Germinal center (tissue), 1 donor: Measurements from ENCODE around the gene PNPO.

Experiments used
- DNase-seq: peaks from one replicate; pipeline ENCODE4 v3.0.0; 2012; ENCODE audit warnings: mixed read lengths, low spot score

The PNPO gene

DNA sequence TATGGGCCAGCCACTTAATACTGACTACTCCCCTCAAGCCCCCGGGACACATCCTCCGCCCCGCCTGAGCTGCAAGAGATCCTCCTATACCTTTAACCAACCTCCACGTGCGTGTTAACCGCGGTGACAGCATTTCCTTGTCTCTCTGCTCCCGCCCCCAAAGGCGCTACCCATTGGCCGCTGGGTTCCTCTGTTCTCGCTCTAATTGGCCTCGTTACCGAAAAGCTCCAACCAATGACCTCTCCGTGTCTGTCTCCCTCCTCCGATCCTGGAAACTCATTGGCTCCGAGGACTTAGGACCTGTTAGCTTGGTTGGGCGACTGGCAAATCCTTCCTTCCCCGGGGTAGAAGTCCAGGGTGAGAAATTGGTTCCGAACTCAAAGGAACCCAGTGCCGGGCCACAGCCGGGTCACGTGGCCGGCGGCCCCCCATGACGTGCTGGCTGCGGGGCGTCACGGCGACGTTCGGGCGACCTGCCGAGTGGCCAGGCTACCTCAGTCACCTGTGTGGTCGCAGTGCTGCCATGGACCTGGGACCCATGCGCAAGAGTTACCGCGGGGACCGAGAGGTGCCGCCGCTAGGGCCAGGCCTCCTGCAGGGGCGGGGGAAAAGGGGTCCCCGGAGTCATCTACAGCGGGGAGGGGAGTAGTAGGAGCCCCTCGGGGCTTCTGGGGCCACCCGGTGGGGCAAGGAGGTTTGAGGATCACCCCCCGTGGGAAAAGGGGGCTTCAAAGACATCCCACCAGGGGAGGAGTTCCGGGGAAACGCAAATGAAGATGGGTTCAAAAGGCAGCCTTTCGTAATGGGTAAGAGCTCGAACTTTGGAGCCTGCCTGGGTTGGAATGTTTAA lies at the start of gene PNPO:
TSS of gene PNPO (plus strand) at position 326 of the 850 bp plus-strand sequence. CDS start at position 431, 105 bp downstream.
- peak; percentile 96 for DNase-seq

DNA sequence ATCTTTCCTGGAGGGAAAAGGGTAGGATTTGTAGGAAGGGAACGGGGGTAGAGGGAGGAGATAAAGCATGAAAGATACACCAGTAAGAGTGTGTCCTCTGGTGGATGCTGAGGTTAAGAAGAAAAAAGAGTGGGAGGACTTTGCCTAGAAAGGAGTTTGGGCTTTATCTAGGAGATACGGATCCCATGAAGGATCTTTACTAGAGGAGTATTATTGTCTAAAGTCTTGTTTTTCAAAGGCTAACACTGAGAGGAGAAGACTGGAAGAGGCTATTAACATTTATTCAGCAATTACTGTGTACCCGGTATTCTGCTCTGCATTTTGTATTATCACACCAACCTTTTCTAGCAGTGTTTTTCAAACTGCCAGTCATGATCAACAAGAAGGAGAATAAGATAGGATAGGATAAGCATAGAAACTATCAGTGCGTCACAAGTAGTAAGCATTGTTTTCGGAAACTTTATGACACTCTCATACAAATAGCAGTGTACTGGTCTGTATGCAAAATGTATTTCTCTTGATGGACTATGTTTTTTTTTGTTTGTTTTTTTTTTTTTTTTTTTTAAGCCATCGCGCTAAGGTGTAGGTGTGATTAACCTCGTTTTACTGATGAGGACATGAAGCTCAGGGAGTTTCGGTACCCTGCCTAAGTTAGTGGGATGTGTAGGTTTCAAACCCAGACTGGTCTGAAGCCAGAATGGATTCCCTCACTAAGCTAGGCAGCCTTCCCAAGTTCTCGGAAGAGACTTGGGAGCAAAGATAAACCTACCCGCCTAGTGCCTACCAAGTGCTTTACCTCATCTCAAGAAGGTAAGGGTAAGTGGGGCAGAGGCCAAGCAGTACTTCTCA lies 46.6 kb upstream of the PNPO start:
- DNase-seq: no peak

DNA sequence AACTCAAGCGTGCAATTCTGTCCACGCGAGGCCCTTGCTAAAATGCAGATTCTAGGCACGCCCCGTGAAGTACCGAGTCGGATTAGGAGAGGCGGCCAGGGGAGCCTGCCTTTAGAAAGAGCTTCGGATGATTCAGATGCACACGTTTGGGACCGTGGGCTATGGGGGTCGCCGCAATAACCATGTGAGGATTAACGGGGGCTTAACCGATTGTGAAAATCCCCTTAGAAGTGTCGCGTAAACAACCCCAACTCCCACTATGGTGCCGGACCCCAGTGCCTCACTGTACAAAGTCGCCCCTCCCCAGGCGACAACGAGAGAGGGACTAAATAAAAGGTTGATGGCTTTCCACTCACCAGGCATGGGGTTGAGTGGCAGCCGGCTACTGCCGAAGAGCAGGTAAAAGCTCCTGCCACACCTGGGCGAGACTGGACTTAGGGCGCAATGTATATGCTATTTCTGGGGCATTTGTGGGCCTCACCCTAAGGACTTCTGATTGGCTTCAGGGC lies 46.0 kb upstream of the PNPO start:
- no peak for DNase-seq

DNA sequence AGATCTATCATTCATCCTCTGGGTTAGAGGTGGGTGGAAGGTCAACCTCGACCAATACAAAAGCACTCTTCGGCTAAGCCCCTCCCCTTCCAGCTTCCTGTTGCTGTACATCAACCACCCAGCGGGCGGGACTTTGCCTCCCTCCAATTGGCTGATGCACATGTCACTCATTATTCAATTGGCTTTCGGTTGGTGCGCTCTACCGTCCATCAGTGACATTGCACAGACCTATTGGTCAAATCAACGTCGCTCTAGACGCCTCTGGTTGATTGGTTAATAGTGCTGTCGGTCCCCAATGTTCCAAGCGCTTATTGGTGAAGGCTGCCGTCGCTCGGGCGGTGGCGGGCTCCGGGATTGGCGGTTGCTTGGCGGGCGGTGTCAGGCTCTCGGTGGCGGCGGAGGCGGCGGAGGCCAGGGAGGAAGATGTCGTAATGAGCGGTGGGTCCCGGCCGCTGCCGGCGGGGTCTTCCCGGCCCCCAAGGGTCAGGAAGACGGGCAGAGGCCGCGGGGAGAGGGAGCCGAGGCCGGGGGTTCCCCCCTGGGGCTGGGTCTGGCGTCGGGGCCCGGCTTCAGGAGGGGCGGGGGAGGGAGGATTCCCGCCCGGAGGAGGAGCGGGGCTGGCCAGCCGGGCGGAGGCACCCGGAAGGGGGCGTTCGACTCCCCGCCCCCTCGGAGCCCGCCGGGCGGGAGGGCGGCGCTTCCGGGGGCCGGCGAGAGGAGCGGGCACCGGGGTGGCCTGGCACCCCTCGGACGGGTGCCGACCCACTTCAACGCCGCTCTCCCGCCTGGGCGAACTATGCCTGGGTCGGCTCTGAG lies 45.3 kb upstream of the PNPO start, which contains the start of gene SP2:
TSS of gene SP2 (plus strand) at position 381 of the 816 bp plus-strand sequence. CDS start at position 432, 51 bp downstream.
- peak; percentile 100 for DNase-seq

DNA sequence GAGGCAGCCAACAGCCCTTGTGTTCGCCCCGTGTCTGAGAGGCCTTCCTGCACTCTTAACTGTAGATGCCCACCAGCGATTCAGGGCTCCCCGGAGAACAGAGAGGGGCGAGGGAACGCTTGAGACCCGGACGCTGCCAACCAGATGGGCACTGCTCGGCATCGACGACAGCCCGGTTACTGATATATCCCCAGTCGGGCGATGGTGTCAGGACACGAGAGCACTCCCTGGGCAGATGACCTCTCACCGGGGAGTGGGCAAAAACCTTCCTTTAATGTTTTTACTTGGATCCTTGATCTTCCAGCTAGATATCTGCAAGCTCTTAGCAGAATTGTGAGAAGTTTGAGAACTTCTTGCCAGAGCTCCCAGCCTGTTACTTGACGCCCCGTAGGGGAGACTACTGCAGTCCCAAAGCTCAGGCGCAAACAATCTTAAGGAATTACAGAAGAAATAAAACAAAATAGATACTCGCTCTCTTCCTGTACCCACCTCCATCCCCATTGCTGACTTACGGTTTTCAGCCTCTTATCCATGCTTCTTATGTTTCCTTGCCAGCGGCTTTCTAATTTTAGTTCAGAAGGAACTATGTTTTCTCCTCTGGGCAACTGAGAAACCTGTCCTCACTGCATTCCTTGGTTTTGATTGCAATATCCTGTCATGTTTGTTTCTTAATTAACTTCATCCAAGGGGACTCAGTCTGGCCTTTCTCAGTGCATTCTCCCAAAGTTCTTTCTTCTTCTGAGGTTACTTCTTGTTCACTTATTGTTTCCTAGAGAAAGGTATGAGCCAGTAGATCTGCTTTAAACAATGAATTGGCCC lies 44.5 kb upstream of the PNPO start:
- no peak for DNase-seq

DNA sequence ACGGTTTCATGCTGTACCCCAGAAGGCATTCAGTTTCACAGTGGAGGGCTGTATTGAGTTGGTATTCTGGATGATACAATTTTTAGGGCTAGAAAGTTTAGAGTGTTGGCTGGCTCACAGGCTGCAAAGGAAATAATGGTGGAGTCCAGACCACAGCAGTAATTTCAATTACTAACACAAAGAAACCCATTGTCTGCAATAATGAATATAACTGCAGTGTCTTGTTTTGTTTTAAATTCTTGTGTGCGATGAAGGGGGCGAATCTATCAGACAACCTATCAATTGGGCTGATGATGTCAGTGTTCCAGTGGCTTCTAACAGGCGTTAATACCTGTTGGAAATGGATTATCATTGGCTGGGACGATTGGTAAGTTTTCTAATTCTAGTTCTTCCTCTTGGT lies 43.8 kb upstream of the PNPO start:
- DNase-seq: no peak

DNA sequence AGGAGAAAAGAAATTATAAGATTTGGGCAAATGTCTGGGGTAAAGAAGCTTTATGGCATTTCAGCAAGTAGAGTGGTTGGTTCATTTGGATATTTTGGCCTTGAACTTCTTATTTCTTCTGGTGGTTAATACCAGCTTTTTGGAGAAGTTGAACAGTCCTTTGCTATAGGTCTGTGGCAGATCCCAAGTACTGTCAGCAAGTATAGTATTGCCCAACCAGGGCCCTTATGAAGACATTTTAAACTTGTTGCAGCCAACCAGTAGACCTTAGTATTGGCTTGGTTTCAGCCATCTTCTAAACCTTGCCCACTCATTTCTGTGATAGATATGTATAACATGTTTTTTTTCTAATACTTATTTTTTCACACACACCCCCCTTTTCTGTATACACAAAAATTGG lies 43.1 kb upstream of the PNPO start:
- DNase-seq: no peak

DNA sequence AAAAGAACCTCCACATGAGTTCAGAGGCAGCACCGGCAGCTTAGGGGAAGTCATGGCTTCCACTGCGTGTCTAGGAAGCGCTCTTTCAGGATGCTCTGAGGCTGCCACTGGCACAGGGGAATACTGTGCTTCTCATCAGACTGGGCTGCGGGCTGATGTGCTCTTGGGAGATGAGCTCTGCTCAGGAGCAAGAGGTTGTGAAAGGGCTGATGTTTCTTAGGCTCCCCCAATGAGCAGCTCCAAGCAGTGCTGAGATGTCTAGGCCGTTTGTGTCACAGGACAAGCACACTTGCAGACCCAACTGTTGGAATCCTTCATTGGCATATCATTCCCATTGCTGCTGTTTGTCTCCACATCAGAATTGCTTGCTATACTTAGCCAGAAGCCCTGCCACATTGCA lies 41.7 kb upstream of the PNPO start:
- no peak for DNase-seq

DNA sequence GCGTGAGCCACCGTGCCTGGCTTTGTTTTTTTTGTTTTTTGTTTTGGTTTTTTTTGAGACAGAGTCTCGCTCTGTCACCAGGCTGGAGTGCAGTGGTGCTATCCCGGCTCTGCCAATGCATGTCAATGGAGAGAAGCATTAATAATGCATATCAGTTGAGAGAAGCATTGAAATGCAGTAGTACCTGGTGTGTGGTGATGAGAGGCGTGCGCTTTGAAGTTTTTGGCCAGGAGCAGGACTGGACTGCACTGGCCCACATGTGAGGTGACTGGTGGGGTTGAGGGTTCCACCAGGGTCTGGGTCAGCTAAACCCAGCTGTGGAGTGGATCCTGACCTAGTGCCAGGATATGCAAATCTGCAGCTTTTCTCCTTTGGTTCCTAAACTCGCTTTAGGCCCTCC lies 39.9 kb upstream of the PNPO start:
- DNase-seq: no peak

DNA sequence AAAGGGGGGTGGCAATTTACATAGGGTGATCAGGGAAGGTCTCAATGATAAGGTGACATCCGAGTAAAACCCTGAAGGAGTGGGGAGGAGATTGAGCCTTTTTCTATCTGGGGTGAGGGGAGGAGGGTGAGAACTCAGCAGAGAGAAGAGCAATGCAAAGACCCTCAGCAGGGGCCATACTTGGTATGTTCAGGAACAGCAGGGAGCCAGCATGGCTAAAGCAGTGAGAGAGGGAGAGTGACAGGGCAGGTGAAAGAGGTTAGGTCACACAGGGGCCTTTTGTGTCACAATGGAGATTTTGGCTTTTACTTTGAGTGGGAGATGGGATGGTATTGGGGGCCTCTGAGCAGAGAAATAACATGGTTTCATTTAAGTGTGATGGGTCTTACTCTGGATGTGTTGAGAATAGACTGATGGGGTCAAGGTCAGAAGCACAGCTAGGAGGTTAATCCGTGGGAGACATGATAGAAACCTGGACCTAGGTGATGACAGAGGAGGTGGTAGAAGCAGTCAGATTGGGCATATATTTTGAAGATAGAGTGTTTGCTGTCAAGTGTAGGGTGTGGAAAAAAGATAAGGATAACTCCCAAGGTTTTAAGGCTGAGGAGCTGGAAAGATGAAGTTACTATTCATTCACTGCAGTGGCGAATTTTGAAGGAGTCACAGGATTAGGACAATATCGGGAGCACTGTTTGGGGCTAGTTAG lies 39.2 kb upstream of the PNPO start:
- DNase-seq: no peak

DNA sequence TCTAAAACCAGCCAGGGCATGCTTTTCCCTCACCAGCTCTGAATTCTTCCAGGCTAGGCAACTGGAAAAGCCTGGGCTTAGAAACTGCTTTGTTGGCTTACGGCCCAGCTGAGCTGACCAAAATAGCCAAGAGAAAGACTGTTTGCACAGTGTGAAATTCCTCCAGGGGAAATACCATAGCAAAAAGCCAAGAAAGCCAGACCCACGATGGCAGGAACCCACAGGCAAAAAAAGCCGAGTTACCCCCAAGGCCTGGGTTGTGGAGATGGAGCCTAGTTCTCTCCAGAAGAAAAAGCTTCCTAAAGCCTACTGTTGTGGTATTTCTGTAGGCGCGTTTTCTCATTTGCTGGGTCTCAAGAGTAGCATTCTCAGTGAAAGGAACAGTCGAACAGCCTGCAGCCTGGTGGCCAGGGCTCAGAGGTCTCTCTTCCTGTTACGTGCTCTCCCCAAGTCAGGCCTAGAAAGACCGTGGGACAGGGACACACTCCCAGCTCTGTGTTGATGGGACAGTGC lies 36.1 kb upstream of the PNPO start:
- DNase-seq: no peak

DNA sequence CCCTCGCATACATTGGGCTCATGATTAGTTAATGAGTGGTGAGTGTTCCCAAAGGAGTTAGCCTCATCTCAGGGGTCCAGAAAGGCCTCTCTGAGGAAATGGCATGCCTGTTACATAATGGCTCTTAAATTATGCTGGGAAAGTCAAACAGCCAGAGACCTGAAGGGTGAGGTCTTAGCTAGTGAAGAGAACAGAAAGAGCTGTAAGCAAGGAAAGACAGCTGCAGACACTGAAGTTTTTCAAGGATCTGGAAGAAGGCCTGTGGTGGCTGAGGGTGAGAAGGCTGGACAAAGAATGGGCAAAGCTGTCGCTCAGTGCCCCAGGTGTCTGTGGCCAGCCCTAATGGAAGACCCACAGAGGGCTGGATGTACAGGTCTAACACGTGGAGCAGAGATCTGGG lies 34.9 kb upstream of the PNPO start:
- no peak for DNase-seq

DNA sequence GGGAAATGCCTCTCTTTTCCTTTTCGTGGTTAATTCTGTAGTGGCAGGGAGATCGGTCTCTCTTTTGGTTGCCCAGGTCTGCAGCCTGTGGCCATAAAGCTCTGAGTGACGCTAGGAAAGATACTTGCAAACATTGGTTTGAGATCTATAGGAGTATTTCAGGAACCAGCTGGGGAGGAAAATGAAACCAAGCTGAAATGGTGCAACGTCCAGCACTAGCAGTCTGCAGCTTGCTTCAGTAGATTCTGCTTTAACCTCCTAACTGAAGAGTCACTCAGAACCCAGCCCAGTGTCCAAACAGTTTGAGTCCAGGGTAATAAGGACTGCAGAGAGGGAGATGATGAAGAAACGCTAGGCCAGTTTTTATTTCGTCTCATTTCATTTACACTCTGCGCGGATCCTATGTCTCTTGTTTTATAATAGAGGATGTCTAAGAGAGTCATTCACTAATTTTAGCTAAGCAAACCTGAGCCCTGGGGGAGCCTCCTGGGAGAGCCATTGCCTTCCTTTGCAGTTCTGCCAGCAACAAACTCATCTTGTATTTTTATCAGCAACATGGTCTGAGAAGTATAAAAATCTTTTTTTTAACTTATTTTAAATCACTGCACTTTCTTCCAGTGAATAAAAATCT lies 33.3 kb upstream of the PNPO start:
- DNase-seq: no peak

DNA sequence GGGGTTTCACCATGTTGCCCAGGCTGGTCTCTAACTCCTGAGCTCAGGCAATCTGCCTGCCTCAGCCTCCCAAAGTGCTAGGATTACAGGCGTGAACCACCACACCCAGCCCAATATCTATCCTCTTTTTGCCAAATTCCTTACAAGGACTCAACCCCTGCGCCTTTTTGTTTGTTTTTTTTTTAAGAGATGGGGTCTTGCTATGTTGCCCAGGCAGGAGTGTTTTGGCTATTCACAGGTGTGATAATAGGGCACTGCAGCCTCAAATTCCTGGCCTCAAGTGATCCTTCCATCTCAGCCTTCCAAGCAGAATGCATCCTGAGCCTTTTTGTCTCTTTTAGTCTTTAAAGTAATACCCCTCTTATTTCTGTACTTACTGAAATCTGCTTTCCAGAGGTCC lies 28.3 kb upstream of the PNPO start:
- no peak for DNase-seq

DNA sequence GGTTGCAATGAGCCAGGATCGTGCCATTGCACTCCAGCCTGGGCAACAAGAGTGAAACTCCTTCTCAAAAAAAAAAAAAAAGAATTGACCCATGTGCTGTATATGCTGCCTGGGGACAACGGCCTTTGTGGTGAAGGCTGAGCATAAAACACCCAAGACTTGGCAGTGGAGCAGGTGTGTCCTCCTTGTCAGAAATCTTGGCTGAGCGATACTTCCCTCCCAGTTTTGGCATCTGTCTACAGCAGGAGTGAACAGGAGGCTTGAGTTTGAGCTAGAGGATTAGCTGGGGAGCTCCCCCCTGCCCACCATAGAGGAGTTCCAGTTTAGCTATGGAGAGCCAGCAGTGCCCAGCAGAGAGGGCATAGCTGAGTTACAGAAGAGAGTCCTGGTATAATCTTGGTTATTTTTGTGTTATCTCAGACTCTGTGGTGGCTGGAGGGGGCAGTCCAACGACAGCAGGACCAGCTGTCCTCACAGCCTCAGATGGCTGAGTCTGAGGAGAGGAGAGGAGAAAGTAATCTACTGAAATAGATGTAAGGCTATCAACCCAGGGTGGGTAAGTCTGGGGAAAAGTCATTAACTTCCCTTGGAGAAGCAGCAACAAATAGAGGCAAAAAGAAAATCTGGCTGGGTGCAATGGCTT lies 26.9 kb upstream of the PNPO start:
- DNase-seq: no peak

DNA sequence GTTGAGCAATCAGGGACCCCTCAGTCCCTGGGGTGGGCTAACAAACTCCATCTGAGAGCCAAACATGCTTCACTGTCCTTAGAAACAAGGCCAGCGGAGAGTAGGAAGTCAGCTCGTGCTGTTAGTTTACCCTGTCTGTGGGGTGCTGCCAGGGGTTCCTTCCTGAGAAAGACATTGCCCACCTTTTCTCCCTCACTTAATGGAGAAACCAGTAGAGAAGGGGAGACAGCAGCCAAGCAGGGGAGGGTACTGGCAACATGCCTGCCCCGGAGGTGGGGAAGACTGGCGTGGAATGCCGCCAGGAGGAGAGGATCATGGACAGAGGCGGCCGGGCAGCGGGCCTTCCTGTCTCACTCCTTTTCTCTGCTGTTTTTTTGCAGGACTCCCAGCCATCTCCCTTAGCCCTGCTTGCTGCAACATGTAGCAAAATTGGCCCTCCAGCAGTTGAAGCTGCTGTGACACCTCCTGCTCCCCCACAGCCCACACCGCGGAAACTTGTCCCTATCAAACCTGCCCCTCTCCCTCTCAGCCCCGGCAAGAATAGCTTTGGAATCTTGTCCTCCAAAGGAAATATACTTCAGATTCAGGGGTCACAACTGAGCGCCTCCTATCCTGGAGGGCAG lies 25.5 kb upstream of the PNPO start:
- no peak for DNase-seq

DNA sequence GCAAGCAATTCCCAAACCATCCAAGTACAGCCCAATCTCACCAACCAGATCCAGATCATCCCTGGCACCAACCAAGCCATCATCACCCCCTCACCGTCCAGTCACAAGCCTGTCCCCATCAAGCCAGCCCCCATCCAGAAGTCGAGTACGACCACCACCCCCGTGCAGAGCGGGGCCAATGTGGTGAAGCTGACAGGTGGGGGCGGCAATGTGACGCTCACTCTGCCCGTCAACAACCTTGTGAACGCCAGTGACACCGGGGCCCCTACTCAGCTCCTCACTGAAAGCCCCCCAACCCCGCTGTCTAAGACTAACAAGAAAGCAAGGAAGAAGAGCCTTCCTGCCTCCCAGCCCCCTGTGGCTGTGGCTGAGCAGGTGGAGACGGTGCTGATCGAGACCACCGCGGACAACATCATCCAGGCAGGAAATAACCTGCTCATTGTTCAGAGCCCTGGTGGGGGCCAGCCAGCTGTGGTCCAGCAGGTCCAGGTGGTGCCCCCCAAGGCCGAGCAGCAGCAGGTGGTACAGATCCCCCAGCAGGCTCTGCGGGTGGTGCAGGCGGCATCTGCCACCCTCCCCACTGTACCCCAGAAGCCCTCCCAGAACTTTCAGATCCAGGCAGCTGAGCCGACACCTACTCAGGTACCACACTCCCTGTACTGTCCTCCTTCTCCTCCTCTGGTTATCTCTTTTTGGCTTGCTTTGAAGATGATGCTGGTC lies 24.7 kb upstream of the PNPO start:
- no peak for DNase-seq

DNA sequence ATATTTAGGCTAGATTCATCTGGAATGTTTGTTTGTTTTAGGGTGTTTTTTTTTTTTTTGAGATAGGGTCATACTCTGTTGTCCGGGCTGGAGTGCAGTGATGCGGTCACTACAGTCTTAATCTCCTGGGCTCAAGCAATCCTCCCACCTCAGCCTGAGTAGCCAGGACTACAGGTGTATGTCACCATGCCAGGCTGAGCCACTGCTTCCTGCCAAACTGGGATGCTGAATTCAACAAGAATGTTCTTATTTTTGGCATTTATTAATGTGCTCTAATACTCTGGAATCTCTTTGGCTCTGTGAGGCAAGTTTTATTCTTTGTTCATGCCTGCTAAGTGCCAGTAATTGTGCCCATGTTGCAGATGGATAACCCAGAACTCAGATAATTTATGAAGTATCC lies 23.8 kb upstream of the PNPO start:
- no peak for DNase-seq
